ENCODE results near the gene PPP2R5A.

The PPP2R5A gene

GRCh38 chr1:212241957-212242287 is 43.3 kb upstream of the PPP2R5A start:
- Histone ChIP-seq H3K9me3 (ENCODE audit: low read length) (no peaks in the 10 kb centered on the region), H3K4me2 (ENCODE audit: low read length) (no peak overlapping the region), H3K9ac (ENCODE audit: low read length) (no peak overlapping the region), H3K27me3 (ENCODE audit: insufficient read depth, low read length) (no peaks in the 10 kb centered on the region), H3K9me2 (ENCODE audit: low read depth, low read length) (no peaks in the 10 kb centered on the region), H2AFZ (ENCODE audit: low read length) (peak overlapping the region; percentile 61; the same call in 1 of the 2 replicates), H3K79me2 (ENCODE audit: insufficient read depth, low read length) (no peaks in the 10 kb centered on the region), H4K20me1 (ENCODE audit: insufficient read depth, low read length) (no peaks in the 10 kb centered on the region), H3K4me1 (ENCODE audit: insufficient read depth, low read length, severe bottlenecking) (peaks cover 41% of the 10 kb centered on the region), H3K4me3 (ENCODE audit: low read depth, low read length, poor library complexity, severe bottlenecking) (no peak overlapping the region), H3F3A (ENCODE audit: insufficient read depth, low read length) (no peaks in the 10 kb centered on the region), H3K27ac (ENCODE audit: low read depth, low read length, poor library complexity, severe bottlenecking) (no peak overlapping the region), H3K36me3 (ENCODE audit: insufficient read depth, low read length) (no peaks in the 10 kb centered on the region)
- TF ChIP-seq CTCF (IDR thresholded peaks at IDR 0.05; ENCODE audit: low read length) (no peak), EZH2 (IDR thresholded peaks at IDR 0.05; ENCODE audit: borderline replicate concordance, low read length) (no peak)

DNA sequence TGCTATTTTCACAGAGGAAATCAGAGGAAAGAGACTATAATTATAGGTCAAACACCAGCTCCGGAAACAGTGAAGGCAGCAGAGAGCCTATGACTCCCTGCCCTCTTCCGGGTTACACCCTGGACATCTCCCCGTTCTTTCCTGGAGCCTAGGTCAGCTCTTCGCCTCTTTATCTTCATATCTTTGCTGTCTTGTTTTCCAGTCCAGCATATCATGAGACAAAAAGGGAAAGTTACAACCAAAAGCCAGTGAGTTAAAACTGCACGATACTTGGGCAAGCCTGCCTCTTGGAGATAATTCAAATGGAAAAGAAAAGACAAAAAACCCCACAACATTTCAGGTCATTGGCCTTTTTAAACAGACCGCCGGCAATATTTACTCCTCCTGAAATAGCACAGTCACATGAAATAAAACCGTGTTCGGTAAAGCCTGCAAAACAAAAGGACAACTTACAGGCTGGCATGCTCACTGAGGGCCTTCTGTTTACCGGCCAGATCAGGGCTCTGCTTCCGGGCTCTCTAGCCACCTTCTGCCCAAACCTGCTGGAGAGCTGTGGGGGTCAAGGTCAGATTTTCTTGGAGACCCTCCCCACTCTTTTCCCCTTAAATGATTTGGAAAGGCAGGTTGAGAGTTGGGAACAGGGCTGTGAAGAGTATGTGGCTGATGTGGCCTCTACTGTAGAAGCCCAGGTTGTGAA is 42.8 kb upstream of the PPP2R5A start:
- Histone ChIP-seq H3K36me3 (ENCODE audit: insufficient read depth, low read length) (no peaks in the 10 kb centered on the region), H3K9me3 (ENCODE audit: low read length) (no peaks in the 10 kb centered on the region), H2AFZ (ENCODE audit: low read length) (peak overlapping the region; percentile 61; the same call in 1 of the 2 replicates), H3K79me2 (ENCODE audit: insufficient read depth, low read length) (no peaks in the 10 kb centered on the region), H3K27ac (ENCODE audit: low read depth, low read length, poor library complexity, severe bottlenecking) (no peak overlapping the region), H4K20me1 (ENCODE audit: insufficient read depth, low read length) (no peaks in the 10 kb centered on the region), H3K9ac (ENCODE audit: low read length) (no peak overlapping the region), H3K4me2 (ENCODE audit: low read length) (0 out of 2 replicates have a peak overlapping the region, but pooled peaks have one; percentile 9), H3K4me1 (ENCODE audit: insufficient read depth, low read length, severe bottlenecking) (peaks cover 41% of the 10 kb centered on the region), H3K9me2 (ENCODE audit: low read depth, low read length) (no peaks in the 10 kb centered on the region), H3K4me3 (ENCODE audit: low read depth, low read length, poor library complexity, severe bottlenecking) (no peak overlapping the region), H3K27me3 (ENCODE audit: insufficient read depth, low read length) (no peaks in the 10 kb centered on the region), H3F3A (ENCODE audit: insufficient read depth, low read length) (no peaks in the 10 kb centered on the region)
- TF ChIP-seq CTCF (IDR thresholded peaks at IDR 0.05; ENCODE audit: low read length): no peak
- TF ChIP-seq EZH2 (IDR thresholded peaks at IDR 0.05; ENCODE audit: borderline replicate concordance, low read length): no peak

- H3K4me2 ChIP-seq (ENCODE audit: low read length): no peak overlapping the region
- H3K4me1 ChIP-seq (ENCODE audit: insufficient read depth, low read length, severe bottlenecking): peaks cover 41% of the 10 kb centered on the region
- no peaks in the 10 kb centered on the region for H3K36me3 ChIP-seq (ENCODE audit: insufficient read depth, low read length)
- H2AFZ ChIP-seq (ENCODE audit: low read length): no peak overlapping the region
- no peaks in the 10 kb centered on the region for H3K9me3 ChIP-seq (ENCODE audit: low read length)
- no peak overlapping the region for H3K27ac ChIP-seq (ENCODE audit: low read depth, low read length, poor library complexity, severe bottlenecking)
- TF ChIP-seq CTCF (IDR thresholded peaks at IDR 0.05; ENCODE audit: low read length) (no peak), EZH2 (IDR thresholded peaks at IDR 0.05; ENCODE audit: borderline replicate concordance, low read length) (no peak)
- no peaks in the 10 kb centered on the region for H3K79me2 ChIP-seq (ENCODE audit: insufficient read depth, low read length)
- H3K27me3 ChIP-seq (ENCODE audit: insufficient read depth, low read length): no peaks in the 10 kb centered on the region
- no peaks in the 10 kb centered on the region for H4K20me1 ChIP-seq (ENCODE audit: insufficient read depth, low read length)
- no peak overlapping the region for H3K4me3 ChIP-seq (ENCODE audit: low read depth, low read length, poor library complexity, severe bottlenecking)
- H3K9me2 ChIP-seq (ENCODE audit: low read depth, low read length): no peaks in the 10 kb centered on the region
- H3K9ac ChIP-seq (ENCODE audit: low read length): no peak overlapping the region
- H3F3A ChIP-seq (ENCODE audit: insufficient read depth, low read length): no peaks in the 10 kb centered on the region
Measured at GRCh38 chr1:212242985-212243308, 42.3 kb upstream of the PPP2R5A start.
